Measurements from ENCODE around the gene RIPOR1.

Gene RIPOR1

DNA sequence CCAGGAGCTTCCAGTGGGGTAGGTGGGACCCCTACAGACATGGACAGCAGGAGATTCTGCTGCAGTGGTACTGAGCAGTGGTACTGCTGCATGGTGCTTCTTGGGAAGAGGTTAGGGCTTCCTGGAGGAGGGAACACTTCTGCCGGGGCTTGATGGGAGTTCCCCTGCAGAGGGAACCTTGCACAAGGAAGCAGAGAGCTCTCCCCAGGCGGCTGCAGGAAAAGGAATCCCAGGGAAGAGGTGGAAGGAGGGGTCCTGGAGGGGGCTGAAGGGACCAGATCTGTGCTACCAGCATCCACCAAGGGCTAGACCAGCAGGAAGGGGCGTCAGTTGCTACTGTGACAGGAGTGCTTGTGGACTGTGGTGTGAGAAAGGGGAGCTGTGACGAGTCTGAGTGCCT lies 10.6 kb downstream of the RIPOR1 start:
- no peak for DNase-seq

DNA sequence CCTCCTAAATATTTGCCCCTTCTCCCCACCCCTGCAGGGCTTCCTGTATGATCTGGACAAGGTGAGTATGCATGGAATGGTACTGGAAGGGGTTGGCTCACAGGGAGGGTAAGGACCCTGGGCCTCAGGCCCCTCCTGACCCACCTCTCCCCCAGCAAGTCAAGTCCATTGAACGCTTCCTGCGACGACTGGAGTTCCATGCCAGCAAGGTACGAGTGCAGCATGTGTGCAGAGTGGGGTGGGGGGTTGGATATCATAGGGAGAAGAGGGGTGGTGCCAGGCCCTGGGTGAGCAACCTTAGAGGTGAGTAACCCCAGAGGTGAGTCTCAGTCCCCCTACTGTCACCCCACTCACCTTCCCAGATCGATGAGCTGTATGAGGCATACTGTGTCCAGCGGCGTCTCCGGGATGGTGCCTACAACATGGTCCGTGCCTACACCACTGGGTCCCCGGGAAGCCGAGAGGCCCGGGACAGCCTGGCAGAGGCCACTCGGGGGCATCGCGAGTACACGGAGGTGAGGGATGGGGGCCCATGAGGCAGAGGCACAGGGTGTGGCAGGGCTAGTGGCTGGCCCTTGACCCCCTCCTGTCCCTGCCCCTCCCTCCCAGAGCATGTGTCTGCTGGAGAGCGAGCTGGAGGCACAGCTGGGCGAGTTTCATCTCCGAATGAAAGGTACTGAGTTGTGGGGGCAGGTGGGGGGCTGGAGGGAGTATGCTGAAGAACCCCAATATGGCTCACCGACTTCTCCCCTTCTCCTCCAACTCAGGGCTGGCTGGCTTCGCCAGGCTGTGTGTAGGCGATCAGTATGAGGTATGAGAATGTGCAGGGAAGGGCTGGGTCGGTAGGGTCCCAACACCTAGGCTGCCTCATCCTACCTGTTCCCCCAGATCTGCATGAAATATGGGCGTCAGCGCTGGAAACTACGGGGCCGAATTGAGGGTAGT lies 11.3 kb downstream of the RIPOR1 start:
- no peak for DNase-seq

- no peak for DNase-seq
Measured at GRCh38 chr16:67540756-67541155, 12.1 kb downstream of the RIPOR1 start.

DNA sequence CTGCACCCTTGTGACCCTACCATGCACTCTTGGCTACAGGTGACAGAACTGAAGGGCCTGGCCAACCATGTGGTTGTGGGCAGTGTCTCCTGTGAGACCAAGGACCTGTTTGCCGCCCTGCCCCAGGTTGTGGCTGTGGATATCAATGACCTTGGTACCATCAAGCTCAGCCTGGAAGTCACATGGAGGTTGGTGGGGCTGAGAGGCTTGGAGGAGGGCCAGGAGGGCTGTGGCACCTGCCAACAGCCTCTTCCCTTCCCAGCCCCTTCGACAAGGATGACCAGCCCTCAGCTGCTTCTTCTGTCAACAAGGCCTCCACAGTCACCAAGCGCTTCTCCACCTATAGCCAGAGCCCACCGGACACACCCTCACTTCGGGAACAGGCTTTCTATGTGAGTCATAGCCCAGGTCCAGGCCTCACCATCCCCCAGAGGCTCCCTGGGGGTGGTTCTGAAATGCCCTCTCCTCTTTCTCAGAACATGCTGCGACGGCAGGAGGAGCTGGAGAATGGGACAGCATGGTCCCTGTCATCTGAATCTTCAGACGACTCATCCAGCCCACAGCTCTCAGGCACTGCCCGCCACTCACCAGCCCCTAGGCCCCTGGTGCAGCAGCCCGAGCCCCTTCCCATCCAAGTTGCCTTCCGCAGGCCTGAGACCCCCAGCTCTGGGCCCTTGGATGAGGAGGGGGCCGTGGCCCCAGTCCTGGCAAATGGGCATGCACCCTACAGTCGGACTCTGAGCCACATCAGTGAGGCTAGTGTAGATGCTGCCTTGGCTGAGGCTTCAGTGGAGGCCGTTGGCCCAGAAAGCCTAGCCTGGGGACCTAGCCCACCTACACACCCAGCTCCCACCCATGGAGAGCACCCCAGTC lies 13.0 kb downstream of the RIPOR1 start:
- DNase-seq, result no peak

- no peak for DNase-seq
Measured at GRCh38 chr16:67542464-67542863, 13.8 kb downstream of the RIPOR1 start.

GRCh38 chr16:67543036-67543435 lies 14.4 kb downstream of the RIPOR1 start:
- no peak for DNase-seq

DNA sequence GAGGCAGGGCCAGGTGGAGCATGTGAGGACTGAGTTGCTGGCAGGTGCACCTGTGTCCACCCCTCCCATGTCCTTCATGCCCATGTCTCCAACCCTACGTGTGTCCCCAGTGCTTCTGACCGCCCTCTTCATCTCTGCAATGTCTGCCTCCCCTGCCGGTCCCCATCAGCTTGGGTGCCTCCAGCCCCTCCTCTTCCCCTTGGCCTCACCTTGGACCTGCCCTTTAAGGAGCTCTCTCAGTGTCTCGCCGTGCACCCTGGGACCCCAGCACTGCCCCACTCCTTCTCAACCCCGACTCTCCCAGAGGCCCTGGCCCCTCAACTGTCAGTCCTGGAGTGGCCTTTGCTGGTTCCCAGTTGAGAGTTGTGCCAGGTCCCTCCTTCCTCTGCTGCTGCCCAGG lies 15.0 kb downstream of the RIPOR1 start:
- no peak for DNase-seq

GRCh38 chr16:67544329-67544841 lies 15.8 kb downstream of the RIPOR1 start:
- no peak for DNase-seq

DNA sequence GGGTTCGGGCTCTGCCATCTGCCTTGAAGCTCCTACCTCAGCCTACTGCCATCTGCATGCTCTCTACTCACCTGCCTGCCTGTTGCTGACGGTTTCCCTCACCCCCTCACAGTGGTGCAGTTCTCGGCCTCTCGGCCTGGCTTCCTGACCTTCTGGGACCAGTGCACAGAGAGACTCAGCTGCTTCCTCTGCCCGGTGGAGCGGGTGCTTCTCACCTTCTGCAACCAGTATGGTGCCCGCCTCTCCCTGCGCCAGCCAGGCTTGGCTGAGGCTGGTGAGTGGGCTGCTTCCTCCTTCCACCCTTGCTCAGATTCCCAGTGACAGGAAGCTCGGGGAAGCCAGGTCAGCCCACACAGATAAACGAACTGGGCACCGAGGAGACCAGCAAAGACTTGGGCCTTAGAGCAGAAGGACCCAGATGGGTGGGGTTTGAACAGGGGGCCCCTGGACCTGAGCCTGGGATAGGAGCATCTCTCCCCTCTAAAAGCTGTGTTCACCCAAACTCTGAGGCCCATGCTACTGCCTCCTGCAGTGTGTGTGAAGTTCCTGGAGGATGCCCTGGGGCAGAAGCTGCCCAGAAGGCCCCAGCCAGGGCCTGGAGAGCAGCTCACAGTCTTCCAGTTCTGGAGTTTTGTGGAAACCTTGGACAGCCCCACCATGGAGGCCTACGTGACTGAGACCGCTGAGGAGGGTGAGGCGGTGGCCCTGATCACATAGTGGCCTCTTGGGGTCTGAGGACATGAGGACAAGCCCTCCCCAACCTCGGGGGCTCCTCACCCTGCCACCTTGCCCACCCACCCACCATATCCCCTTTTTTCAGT lies 16.4 kb downstream of the RIPOR1 start:
- no peak for DNase-seq

DNA sequence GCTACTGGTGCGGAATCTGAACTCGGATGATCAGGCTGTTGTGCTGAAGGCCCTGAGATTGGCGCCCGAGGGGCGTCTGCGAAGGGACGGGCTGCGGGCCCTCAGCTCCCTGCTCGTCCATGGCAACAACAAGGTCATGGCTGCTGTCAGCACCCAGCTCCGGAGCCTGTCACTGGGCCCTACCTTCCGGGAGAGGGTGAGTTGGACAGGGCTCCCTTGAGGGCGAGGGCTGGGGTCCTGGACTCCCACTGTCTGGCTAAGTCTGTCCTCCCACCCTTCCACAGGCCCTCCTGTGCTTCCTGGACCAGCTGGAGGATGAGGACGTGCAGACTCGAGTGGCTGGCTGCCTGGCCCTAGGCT lies 17.0 kb downstream of the RIPOR1 start:
- DNase-seq, result no peak

GRCh38 chr16:67546091-67546501 lies 17.5 kb downstream of the RIPOR1 start:
- DNase-seq, result no peak

GRCh38 chr16:67546761-67547422 lies 18.3 kb downstream of the RIPOR1 start:
- peak; percentile 40 to 75 for DNase-seq

GRCh38 chr16:67547423-67548264 lies 19.0 kb downstream of the RIPOR1 start:
- no peak for DNase-seq

GRCh38 chr16:67548265-67549126 lies 19.9 kb downstream of the RIPOR1 start:
- DNase-seq, result no peak

GRCh38 chr16:67549240-67549639 lies 20.6 kb downstream of the RIPOR1 start:
- no peak for DNase-seq

DNA sequence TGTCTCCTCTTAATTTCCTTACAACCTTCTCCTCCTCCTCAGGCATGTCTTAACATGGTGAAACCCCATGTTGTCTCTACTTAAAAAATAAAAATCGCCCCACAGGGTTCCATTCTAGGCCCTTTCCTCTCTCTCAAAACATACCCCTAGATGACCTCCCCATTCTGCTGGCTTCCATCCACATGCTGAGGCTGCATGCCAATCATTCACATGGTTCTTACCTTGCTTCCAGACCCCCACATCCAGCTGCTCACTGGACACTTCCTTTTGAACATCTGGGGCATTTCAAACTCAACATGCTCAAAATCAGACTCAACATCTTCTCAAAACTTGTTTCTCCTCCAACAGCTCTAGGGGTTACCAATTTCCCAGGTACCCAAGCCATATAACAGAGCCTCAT lies 21.3 kb downstream of the RIPOR1 start:
- no peak for DNase-seq

DNA sequence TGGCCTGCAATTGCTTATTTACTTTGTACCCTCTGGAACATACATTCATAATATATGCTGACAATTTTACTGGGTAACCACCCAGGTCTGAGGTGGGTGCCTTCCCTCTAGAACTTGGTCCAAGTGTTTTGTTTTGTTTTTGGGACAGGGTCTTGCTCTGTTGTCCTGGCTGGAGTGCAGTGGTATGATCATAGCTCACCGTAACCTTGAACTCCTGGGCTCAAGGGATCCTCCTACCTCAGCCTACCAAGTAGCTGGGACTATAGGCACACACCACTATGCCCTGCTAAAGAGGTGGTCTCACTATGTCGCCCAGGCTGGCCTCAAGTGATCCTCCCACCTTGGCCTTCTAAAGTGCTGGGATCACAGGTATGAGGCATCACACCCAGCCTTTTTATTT lies 22.5 kb downstream of the RIPOR1 start:
- no peak for DNase-seq

DNA sequence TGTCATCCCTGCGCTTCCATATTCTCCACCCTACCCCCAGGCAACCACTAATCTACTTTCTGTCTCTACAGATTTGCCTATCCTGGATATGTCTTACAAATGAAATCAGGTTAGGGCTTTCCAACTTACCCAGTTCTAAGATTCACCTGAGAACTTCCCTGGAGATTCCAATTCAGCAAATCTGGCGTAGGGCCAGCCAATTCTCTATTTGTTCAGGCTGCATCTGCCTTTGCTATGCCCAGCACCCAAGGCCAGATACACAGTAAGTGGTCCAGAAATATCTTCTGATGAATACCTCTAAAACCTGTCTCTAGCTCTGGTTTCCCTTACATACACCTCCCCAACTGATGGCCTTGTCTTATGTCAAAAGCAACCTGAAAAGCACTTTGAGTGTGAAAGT lies 23.3 kb downstream of the RIPOR1 start:
- DNase-seq, result no peak

- peak; percentile 83 to 93 for DNase-seq
Measured at GRCh38 chr16:67552476-67552875, 23.8 kb downstream of the RIPOR1 start.

DNA sequence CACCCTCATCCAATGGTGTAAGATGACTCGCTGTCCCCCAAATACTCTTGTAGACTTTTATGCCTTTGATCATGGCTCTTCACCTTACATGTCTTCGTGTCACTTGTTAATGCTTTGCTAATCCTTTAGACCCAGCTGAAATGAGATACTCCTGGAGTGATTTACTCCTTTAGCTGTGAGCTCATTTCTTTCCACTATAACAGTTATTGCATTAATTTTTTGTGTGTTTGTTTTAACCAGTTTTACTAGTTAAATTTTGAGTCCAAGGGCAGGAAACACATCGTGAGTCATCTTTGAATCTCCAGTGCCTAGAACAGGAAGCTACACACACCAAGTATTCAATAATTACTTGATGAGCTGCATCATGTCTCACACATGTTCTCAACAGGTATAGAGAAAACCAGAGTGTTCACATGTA lies 27.2 kb downstream of the RIPOR1 start:
- no peak for DNase-seq

Measured in NCI-H524 (cell line).